ENCODE measurements around the gene KCNK15.

DNA sequence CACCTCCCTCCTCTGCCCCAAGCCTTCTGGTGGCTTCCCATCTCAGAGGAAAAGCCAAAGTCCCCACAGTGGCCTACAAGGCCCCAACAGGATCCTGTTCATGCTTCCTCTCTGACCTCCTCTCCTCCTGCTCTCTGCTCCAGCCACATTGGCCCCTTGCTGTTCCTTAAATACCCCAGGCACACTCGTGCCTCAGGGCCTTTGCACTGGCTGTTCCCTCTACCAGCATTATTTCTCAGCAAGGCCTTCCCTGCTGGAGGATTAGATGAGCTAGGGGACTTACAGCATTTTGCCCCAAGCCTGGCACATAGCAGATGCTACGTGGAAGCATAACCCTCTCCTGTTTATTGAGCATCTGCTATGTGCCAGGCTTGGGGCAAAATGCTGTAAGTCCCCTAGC is 22.7 kb upstream of the KCNK15 start:
- TF ChIP-seq CREB1 (IDR thresholded peaks at IDR 0.05; ENCODE audit: low read depth) (no peak), DPF2 (IDR thresholded peaks at IDR 0.05) (no peak)
- TF ChIP-seq, protein P1, sequence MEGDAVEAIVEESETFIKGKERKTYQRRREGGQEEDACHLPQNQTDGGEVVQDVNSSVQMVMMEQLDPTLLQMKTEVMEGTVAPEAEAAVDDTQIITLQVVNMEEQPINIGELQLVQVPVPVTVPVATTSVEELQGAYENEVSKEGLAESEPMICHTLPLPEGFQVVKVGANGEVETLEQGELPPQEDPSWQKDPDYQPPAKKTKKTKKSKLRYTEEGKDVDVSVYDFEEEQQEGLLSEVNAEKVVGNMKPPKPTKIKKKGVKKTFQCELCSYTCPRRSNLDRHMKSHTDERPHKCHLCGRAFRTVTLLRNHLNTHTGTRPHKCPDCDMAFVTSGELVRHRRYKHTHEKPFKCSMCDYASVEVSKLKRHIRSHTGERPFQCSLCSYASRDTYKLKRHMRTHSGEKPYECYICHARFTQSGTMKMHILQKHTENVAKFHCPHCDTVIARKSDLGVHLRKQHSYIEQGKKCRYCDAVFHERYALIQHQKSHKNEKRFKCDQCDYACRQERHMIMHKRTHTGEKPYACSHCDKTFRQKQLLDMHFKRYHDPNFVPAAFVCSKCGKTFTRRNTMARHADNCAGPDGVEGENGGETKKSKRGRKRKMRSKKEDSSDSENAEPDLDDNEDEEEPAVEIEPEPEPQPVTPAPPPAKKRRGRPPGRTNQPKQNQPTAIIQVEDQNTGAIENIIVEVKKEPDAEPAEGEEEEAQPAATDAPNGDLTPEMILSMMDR (IDR thresholded peaks at IDR 0.05 in 2 of 3, conservative IDR thresholded peaks at IDR 0.05 in 1 of 3; ENCODE audit: control insufficient read depth in 2 of 3, extremely low read depth in 1 of 3, insufficient read depth in 1 of 3, low read depth in 3 of 3, low read length in 3 of 3) = no peak
